Melanocyte of skin (primary cell): ENCODE data around the gene PCDHA9. TPM values are rescaled to one million over a fixed set of nuclear protein-coding genes. Genes with fewer than 3 reads are reported as not detected.

Experiments
- total RNA-seq, 2 donors: library from RNA; depleted of rRNA; stranded (reverse); fragments of >200 nt; gene quantifications; 2 replicates each; pipeline ENCODE4 v1.2.3, GENCODE V29; 2012

PCDHA9 gene, protein sequence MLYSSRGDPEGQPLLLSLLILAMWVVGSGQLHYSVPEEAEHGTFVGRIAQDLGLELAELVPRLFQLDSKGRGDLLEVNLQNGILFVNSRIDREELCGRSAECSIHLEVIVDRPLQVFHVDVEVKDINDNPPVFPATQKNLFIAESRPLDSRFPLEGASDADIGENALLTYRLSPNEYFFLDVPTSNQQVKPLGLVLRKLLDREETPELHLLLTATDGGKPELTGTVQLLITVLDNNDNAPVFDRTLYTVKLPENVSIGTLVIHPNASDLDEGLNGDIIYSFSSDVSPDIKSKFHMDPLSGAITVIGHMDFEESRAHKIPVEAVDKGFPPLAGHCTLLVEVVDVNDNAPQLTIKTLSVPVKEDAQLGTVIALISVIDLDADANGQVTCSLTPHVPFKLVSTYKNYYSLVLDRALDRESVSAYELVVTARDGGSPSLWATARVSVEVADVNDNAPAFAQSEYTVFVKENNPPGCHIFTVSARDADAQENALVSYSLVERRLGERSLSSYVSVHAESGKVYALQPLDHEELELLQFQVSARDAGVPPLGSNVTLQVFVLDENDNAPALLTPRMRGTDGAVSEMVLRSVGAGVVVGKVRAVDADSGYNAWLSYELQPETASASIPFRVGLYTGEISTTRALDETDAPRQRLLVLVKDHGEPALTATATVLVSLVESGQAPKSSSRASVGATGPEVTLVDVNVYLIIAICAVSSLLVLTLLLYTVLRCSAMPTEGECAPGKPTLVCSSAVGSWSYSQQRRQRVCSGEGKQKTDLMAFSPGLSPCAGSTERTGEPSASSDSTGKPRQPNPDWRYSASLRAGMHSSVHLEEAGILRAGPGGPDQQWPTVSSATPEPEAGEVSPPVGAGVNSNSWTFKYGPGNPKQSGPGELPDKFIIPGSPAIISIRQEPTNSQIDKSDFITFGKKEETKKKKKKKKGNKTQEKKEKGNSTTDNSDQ
- total RNA-seq = not detected

DNA sequence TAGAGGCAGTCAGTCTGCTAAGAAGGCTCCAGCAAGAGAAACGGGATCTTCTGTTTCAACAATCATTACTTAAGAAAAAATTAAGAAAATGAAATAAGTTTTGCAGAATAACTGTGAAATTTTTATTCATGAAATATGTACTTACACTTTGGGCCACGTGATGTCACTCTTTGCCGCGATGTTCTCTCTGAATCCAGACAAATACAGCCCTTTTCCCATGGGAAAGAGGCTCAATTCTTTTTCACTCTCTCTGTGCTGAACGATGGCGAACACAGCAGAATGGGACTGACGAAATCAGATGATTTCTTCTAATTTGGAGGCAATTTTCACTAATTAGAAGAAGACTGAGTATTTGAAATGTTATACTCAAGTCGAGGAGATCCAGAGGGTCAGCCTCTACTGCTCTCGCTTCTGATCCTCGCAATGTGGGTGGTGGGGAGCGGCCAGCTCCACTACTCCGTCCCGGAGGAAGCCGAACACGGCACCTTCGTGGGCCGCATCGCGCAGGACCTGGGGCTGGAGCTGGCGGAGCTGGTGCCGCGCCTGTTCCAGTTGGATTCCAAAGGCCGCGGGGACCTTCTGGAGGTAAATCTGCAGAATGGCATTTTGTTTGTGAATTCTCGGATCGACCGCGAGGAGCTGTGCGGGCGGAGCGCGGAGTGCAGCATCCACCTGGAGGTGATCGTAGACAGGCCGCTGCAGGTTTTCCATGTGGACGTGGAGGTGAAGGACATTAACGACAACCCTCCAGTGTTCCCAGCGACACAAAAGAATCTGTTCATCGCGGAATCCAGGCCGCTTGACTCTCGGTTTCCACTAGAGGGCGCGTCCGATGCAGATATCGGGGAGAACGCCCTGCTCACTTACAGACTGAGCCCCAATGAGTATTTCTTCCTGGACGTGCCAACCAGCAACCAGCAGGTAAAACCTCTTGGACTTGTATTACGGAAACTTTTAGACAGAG is at the start of gene PCDHA9:
Gene PCDHA9, plus strand, starts transcription at position 244 of the 964 bp plus-strand sequence. Its CDS starts 114 bp downstream, at position 358.

DNA sequence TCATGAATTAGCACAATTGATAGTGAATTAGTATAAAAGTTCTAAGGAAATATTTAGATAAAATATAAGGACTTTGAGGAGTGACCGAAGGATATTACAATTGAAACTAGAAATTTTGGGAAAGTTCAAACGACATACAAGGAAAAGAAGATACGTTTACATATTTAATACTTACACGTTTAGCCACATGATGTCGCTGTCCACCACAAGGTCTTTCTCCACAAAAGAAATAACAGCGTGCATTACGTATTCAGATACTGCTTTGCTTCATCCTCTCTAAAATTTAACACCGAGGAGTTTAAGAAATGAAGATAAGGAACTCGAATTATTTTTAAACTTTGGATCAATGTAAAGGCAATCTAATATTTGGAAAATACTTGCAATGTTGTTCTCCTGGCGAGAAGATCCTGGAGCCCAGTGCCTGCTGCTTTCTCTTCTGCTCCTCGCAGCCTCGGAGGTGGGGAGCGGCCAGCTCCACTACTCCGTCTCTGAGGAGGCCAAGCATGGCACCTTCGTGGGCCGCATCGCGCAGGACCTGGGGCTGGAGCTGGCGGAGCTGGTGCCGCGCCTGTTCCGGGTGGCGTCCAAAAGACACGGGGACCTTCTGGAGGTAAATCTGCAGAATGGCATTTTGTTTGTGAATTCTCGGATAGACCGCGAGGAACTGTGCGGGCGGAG is 47.2 kb upstream of the PCDHA9 start, which contains the start of gene PCDHA3:
Gene PCDHA3, plus strand, starts transcription at position 242 of the 678 bp plus-strand sequence.

DNA sequence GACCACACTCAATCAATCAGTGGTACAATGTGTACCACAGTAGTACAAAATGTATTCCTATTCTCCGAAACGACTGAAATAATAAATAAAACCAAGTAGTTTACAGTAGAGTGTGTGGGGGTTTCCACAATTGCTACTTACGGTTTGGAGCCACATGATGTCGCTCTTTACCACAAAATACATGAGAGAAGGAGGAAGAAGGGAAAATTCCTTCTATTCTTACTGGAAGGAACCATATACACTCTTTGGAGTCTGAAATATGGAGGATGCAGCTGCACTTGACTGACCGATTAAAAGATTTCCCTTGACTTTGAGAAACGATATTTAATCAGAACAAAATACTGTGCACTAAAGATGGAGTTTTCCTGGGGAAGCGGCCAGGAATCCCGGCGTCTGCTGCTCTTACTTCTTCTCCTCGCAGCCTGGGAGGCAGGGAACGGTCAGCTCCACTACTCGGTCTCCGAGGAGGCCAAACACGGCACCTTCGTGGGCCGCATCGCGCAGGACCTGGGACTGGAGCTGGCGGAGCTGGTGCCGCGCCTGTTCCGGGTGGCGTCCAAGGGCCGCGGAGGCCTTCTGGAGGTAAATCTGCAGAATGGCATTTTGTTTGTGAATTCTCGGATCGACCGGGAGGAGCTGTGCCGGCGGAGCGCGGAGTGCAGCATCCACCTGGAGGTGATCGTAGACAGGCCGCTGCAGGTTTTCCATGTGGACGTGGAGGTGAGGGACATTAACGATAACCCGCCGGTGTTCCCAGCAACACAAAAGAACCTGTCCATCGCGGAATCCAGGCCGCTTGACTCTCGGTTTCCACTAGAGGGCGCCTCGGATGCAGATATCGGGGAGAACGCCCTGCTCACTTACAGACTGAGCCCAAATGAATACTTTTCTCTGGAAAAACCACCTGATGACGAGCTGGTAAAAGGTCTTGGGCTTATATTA is 41.1 kb upstream of the PCDHA9 start, which contains the start of gene PCDHA4:
Gene PCDHA4, plus strand, starts transcription at position 235 of the 942 bp plus-strand sequence.

DNA sequence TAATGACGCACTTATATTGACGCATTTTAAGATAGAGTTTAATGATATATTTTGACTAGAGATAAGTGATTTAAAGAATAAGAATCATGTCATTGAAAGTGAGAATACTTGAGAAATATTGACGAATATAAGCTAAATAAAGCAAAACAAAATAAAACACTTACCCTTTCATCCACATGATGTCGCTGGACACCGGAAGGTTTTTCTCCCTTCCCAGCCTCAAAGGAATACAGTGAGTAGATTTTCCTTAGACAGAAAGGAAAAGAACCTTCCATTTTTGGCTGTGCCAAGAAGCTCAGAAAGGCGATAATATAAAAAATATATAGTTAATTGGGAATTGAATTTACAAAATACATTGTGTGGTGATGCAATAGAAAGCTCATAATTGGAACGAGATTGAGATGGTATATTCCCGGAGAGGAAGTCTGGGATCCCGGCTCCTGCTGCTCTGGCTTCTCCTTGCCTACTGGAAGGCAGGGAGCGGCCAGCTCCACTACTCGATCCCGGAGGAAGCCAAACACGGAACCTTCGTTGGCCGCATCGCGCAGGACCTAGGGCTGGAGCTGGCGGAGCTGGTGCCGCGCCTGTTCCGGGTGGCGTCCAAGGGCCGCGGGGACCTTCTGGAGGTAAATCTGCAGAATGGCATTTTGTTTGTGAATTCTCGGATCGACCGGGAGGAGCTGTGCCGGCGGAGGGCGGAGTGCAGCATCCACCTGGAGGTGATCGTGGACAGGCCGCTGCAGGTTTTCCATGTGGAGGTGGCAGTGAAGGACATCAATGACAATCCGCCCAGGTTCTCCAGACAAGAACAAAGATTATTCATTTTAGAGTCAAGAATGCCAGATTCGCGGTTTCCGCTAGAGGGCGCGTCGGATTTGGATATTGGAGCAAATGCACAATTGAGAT is 26.6 kb upstream of the PCDHA9 start, which contains the start of gene PCDHA5:
Gene PCDHA5, plus strand, starts transcription at position 239 of the 906 bp plus-strand sequence.

DNA sequence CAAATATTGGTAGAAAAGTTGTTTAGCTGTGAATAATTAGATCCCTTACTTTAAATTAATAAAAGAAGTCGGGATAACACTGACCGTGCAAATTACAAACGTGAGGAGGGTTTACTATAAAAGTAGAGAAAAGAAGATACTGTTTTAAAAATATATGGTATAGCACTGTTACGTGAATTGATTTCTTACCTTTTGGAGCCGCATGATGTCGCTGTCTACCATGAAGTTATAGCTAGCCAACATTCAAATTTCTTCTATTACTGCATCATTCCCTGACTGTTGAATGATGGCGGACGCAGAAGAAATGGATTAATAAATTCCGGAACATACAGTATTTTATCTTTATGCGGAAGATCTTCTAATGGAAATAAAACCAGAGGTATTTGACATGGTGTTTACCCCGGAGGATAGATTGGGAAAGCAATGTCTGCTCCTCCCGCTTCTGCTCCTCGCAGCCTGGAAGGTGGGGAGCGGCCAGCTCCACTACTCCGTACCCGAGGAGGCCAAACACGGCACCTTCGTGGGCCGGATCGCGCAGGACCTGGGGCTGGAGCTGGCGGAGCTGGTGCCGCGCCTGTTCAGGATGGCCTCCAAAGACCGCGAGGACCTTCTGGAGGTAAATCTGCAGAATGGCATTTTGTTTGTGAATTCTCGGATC is 20.3 kb upstream of the PCDHA9 start, which contains the start of gene PCDHA6:
Gene PCDHA6, plus strand, starts transcription at position 257 of the 658 bp plus-strand sequence. Its CDS starts 132 bp downstream, at position 389.

DNA sequence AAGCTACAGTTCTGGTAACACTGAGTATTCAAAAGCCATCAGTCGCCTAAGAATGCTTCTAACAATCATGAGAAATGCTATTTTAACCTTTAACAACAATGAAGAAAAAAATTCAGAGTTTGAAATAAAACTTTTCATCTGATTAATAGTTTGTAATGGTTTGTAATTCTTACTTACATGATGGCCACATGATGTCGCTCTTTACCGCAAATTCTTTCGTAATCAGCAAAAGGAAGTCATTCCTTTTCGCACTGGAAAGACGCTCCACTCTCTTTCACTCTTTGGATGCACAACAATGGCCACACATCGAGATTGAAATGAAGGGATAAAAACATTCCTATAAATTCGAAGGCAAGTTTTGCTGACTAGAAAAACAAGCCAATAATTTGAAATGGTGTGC is 14.2 kb upstream of the PCDHA9 start, which contains the start of gene PCDHA7:
Gene PCDHA7, plus strand, starts transcription at position 277 of the 400 bp plus-strand sequence. Its CDS starts 115 bp downstream, at position 392.

DNA sequence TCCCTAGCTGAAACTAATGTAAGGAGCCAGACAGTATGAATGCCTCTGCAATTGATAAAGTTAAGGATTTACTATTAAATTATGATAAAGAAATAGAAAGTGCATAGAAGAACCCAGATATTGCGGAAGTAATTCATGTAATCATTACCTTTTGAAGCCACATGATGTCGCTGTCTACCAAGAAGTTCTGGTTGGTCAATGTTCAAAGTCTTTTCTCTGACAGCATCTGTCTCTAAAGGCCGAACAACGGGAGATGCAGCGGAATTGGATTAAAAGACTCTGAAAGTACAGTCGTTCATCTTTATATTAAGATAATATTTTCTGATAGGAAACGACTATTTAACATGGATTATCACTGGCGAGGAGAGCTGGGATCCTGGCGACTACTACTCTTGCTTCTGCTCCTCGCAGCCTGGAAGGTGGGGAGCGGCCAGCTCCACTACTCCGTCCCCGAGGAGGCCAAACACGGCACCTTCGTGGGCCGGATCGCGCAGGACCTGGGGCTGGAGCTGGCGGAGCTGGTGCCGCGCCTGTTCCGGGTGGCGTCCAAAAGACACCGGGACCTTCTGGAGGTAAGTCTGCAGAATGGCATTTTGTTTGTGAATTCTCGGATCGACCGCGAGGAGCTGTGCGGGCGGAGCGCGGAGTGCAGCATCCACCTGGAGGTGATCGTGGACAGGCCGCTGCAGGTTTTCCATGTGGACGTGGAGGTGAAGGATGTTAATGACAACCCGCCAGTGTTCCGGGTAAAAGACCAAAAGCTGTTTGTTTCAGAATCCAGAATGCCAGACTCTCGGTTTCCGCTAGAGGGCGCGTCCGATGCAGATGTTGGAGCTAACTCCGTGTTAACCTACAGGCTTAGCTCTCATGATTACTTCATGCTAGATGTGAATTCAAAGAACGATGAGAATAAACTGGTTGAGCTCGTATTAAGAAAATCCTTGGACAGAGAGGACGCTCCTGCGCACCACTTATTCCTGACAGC is 6.9 kb upstream of the PCDHA9 start, which contains the start of gene PCDHA8:
Gene PCDHA8, plus strand, starts transcription at position 210 of the 985 bp plus-strand sequence. Its CDS starts 135 bp downstream, at position 345.

DNA sequence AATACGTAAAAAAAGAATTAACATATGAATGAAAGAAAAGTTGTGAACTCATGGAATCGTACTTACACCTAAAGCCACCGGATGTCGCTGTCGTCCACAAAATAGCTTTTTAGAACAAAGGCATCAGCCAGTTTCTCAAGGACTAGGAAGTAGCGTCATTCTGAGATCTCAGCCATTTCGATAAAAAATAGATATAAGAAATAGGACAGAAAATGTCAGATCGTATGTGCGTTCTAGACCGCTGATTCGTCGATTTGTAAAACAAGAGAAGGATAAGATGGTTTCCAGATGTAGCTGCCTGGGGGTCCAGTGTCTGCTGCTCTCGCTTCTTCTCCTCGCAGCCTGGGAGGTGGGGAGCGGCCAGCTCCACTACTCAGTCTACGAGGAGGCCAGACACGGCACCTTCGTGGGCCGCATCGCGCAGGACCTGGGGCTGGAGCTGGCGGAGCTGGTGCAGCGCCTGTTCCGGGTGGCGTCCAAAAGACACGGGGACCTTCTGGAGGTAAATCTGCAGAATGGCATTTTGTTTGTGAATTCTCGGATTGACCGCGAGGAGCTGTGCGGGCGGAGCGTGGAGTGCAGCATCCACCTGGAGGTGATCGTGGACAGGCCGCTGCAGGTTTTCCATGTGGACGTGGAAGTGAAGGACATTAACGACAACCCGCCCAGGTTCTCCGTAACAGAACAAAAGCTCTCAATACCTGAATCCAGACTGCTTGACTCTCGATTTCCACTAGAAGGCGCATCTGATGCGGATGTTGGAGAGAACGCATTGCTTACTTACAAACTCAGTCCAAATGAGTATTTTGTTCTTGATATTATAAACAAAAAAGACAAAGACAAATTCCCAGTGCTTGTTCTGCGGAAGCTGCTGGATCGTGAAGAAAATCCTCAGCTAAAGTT is 7.8 kb downstream of the PCDHA9 start, which contains the start of gene PCDHA10:
Gene PCDHA10, plus strand, starts transcription at position 126 of the 903 bp plus-strand sequence. Its CDS starts 152 bp downstream, at position 278.

DNA sequence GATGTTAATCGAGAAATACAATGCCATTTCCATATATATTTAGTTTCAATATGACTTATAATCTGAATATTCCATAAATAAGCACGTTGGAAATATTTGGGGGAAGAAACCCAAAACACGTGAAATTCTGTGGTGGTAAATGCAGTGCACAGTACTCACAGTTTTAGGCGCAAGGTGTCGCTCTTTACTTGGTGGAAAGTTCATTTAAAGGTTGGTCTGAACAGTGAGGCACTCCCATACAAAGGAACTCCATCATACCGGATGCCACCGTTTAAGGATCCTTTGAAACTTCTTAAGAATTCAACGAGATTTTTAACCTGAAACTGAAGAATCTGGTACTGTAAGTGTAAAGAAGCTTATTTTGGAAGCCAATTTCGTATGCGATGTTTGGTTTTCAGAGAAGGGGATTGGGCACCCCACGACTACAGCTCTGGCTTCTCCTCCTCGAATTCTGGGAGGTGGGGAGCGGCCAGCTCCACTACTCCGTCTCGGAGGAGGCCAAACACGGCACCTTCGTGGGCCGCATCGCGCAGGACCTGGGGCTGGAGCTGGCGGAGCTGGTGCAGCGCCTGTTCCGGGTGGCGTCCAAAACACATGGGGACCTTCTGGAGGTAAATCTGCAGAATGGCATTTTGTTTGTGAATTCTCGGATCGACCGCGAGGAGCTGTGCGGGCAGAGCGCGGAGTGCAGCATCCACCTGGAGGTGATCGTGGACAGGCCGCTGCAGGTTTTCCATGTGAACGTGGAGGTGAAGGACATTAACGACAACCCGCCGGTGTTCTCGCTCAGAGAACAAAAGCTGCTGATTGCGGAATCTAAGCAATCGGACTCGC is 20.8 kb downstream of the PCDHA9 start, which contains the start of gene PCDHA11:
Gene PCDHA11, plus strand, starts transcription at position 237 of the 834 bp plus-strand sequence. Its CDS starts 147 bp downstream, at position 384.

DNA sequence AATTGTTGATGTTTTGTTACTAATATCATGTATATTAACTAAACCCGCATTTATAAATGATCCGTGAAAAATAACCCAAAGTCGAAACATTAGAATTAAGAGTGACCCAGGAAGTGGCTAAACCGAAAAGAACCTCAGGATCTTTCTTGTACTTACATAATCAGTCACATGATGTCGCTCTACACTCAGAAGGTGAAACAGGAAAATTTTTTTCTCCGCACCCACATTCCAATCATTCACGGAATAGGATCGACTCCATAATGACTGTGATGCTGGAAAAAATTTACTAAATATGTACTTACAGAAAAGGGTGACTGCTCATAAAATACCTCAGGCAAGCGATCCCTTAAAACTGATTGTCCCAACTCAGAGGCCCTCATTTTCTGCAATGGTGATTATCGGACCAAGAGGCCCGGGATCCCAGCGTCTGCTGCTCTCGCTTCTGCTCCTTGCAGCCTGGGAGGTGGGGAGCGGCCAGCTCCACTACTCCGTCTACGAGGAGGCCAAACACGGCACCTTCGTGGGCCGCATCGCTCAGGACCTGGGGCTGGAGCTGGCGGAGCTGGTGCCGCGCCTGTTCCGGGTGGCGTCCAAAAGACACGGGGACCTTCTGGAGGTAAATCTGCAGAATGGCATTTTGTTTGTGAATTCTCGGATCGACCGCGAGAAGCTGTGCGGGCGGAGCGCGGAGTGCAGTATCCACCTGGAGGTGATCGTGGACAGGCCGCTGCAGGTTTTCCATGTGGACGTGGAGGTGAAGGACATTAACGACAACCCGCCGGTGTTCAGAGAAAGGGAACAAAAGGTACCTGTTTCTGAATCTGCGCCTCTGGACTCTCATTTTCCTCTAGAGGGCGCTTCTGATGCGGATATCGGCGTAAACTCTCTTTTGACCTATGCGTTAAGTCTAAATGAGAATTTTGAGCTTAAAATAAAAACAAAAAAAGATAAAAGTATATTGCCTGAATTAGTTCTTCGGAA is 27.2 kb downstream of the PCDHA9 start, which contains the start of gene PCDHA12:
Gene PCDHA12, plus strand, starts transcription at position 224 of the 981 bp plus-strand sequence. Its CDS starts 165 bp downstream, at position 389.

DNA sequence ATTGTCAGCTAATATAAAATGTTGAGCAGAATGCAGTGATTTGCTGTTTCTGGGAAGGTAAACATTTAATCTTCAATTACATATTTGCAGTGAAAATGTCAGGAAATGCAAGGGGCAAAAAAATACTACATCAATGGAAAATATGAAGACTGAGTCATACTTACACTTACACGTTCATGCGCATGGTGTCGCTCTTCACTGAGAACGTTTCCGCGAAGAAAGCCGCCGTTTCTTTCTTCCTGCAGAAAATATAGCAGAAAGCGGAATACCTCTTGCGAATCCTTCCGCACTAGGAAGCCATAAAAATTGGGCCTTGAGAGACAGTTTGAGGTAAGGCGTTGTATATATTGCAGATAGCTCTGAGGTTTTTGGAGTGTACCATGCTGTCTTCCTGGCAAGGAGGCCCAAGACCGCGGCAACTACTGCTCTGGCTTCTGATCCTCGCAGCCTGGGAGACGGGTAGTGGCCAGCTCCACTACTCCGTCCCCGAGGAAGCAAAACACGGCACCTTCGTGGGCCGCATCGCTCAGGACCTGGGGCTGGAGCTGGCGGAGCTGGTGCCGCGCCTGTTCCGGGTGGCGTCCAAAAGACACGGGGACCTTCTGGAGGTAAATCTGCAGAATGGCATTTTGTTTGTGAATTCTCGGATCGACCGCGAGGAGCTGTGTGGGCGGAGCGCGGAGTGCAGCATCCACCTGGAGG is 33.9 kb downstream of the PCDHA9 start, which contains the start of gene PCDHA13:
Gene PCDHA13, plus strand, starts transcription at position 236 of the 702 bp plus-strand sequence. Its CDS starts 145 bp downstream, at position 381.

